HG03060 (cell line): ENCODE measurements around the gene TMEM179.
"Not testable (repeated sequence)": the region's sequence is repeated elsewhere in the genome, so short reads cannot be mapped to it uniquely, and the experiment has no call there.

ENCODE experiments used
- ATAC-seq: cut with Tn5 transposase; IDR thresholded peaks from one replicate; pipeline ENCODE4 v1.9.1; 2021; ENCODE audit warnings: low read depth, moderate number of reproducible peaks; ENCODE audit not compliant: unreplicated experiment

The TMEM179 gene

DNA sequence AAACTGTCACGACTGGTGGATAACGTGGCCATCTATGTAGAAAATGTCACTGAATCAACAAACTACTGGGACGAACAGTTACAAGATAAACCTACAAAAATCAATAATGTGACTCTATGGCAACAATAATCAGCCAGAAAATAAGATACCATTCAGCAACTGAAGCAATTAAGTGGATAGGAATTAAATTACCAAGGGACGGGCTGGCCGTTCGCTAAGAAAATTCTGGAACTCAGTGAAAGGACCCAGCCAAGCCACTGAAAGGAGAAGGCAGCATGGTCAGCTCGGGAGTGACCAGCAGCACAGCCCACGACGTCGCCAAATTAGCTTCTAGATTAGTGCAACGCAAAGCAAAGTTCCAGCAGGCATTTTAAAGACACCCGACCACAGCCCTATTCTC lies 33.6 kb upstream of the TMEM179 start:
- no peak for ATAC-seq

DNA sequence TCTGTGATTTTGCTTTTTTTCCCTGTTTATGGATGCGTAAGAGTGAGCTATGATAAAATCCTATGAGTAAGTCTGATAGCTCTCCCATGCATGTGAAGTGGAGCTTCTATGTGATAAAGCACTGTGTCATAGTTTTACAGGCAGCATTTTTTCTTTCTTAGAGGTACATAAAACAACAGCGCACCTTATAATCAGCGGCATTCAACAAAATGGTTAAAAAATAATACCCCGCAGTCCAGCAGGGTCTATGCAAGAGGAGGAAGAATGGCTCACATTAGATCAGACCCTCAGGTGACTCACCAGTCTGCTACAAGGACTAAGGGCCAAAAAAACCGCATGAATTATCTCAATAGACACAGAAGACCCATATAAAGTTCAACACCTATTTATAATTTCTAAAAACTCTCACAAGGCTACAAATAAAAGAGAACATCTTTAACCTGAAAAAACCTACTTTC lies 33.0 kb upstream of the TMEM179 start:
- ATAC-seq: no peak

- ATAC-seq: not testable (repeated sequence)
These were observed 32.4 kb upstream of the TMEM179 start for GRCh38 chr14:104636846-104637545.

- no peak for ATAC-seq
These were observed 31.6 kb upstream of the TMEM179 start for GRCh38 chr14:104636131-104636530.

- no peak for ATAC-seq
These were observed 31.1 kb upstream of the TMEM179 start for GRCh38 chr14:104635717-104636116.

DNA sequence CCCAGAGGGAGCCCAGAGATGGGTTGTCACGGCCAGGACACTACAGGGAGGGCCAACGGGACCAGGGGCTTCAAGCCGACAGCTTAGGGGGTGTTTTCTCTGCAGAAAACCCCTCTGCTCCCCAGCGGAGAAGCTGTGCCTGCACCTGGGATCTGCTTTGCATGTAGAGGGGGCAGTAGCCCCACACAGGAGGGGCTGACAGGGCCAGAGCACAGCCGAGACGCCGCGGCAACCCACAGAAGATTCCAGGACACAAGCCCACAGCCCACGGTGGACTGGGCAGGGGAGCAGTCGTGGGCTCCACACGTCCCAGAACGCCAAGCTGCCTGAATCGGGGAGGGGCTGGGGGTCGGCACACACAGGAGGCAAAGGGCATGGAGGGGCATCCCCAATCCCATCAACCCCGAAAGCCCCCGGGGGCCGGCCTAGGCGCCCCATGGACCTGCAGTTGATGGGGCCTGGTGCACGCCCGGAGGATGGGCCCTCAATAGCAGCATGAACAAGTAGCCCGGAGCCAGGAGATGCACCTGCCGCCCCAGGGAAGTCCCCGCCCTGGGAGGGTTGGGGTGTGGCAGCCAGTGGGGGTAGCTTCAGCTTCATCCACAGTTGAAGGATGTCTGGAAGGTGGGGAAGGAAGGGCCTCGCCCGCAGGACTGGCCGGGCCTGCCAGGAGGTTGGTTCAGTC lies 30.5 kb upstream of the TMEM179 start:
- no peak for ATAC-seq

DNA sequence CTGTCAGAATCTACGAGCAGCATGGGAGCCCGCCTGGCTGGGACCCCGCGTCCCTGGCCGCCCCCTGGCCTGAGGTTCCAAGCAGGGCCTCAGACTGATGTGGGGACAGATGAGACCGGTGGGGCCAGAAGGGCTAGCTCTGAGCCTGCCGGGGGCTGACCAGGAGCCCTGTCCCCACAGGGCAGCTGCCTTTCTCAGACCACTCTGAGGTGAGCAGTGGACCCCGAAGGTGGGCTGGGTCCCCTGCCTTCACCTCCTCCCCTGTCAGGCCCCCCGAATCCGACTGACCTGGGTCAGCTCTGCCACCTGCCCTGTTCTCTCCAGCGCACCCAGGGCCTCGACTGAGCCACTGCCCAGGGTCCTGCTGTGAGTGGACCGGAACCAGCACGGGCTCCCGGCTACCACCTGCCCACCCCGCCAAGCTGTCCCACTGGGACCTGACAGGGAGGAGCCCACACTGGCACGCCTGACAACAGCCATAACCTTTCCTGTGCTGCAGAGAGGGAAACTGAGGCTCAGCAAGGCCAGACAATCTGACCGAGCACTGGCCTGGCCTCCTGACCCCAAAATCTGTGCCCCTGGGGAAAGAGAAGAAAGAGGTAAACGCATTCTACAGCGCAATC lies 29.7 kb upstream of the TMEM179 start:
- ATAC-seq: no peak

GRCh38 chr14:104633276-104634137 lies 28.9 kb upstream of the TMEM179 start:
- ATAC-seq: no peak

DNA sequence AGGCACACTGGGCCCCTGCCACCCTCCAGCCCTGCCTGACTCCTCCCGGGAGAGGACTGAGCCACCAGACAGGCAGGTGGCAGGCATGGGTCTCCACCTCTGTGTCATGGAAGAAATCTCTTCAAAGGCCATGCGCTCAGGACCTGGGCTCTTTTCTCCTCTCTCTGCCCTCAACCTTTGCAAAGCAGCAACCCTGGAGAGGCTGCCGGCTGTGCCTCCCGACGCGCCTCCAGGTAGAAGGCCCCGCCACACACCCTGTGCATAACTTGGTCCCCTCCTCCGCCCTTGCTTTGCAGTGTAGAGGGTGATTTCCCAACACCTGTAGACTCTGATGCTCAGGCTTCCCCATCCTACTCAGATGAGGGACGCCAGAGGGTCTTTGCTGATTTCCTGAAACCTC lies 28.2 kb upstream of the TMEM179 start:
- no peak for ATAC-seq

GRCh38 chr14:104624939-104625338 lies 20.4 kb upstream of the TMEM179 start:
- ATAC-seq: no peak

GRCh38 chr14:104614126-104614812 lies 9.7 kb upstream of the TMEM179 start:
- ATAC-seq: no peak

DNA sequence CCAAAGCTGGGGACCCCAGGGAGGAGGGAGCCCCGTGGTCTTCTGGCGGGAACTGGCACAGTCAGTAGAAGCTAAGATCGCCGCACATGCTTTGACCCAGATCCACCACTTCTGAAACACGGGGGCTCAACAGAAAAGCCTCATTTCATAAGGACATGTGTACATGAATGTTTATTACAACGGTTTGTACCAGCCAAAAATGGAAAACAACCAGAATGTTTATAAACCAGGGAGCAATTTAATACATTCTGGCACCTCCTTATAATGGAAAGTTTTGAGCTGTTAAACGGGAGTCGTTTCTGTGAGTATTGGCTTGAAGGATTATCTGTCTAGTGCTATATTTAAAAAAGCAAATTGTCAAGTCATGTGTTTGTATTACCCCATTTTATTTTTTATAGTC lies 7.3 kb upstream of the TMEM179 start:
- no peak for ATAC-seq

DNA sequence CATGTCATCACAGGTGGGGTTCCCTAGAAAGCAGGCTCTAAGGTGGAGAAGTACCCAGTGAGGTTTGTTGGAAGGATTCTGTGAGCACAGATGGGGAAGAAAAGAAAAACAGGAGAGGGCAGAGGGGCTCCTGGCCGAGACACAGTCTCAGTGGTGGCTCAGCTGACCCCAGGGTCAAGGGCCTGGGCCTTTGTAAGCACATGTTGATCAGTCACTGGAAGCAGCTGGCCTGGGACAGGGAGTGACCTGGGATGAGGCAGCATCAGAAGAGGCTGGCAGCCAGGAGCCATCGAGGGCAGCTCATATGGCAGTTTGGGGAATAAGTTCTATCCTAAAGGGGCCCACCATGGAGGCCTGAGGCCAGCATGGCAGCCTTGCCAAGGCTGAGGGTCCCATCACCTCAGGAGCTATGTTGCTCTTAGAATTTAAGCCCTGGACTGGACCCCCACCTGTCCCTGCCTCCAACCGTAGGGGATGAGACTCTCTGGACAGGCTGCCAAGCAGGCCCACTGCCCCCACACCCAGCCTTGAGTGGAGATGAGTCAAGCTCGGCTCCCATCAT lies 6.3 kb upstream of the TMEM179 start:
- no peak for ATAC-seq

DNA sequence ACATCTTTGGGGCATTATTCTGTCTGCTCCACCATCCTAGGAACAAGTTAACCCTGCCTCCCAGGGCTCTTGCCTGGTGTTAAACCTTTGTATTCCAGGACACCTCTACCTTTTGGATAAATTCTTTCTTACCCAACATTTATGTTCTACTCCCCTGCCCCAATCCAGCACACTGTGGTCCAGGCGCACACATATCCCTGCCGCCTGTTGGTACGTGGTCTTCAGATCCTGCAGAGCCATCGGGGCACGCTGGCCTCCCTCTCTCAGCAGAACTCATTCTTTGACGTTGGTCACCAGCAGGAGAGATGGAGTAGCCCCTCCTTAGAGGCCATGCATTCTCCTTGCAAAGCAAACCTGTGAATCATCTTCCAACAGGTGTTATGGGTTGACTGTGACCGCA lies 5.1 kb upstream of the TMEM179 start:
- ATAC-seq: no peak

GRCh38 chr14:104603711-104604401 lies 716 bp downstream of the TMEM179 start:
- ATAC-seq: no peak

DNA sequence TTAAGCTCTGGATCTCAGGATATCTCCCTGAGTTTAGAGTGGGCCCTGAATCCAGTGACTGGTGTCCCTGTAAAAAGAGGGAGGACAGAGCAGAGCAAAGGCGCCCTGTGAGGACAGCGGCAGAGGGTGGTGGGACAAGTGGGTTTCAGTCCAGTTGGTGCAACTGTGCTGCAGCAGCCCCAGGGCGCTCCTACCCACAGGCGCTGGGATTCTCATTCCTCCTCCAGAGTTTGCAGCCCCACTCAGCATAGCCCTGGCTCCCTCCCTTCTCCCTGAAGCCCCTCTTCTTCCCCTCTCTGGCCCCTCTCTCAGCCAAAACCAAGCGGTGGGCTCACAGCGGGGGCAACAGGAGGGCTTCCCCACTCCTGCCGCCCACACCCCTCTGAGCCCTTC lies 1.6 kb downstream of the TMEM179 start:
- no peak for ATAC-seq

- ATAC-seq: no peak
These were observed 2.1 kb downstream of the TMEM179 start for GRCh38 chr14:104602315-104602932.

DNA sequence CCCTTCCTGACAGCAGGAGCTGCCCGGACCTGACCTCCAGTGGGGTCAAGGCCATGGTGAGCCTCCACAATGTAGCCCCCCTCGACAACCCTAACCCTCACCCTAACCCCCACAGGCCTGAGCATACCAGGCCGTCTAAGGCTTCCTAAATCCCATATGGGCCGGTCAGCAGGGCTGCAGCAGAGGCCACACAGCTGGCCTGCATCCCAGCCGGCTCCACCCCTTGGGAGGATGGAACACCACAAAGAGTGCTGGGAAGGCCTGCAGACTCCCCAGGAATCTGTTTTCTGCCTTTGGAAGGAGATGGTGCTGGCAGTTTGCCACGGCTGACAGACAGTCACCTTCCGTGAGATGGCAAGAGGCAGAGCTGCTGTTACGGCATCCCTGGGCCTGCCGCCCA lies 2.8 kb downstream of the TMEM179 start:
- ATAC-seq: no peak

GRCh38 chr14:104600805-104601204 lies 3.8 kb downstream of the TMEM179 start:
- ATAC-seq: no peak
